ENCODE results near the gene NUP42.

The NUP42 gene

DNA sequence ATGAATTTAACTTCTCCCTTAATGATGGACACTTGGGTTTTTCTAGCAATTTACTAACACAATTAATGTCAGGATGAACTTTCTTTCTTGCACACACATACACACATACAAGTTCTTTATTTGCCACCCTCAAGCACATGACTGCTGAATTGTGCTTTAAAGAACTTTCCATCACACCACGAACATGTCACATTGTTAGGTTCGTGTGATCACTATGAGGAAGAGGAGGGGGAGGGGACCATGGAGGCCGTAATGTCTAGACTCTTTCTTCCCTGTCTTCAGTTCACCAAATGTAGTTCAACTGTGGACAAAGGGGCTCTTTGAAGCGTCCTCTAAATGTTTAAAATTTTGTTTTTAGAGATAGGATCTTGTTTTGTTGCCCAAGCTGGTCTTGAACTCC is 31.0 kb downstream of the NUP42 start:
- no peak for DNase-seq
- Histone ChIP-seq H3K9me3 (0 out of 2 replicates have a peak, but pooled peaks cover 2% of the 10 kb centered on the region), H3K36me3 (no peaks in the 10 kb centered on the region), H3K27me3 (no peaks in the 10 kb centered on the region), H3K4me3 (ENCODE audit: low read depth, low read length) (no peak overlapping the region), H3K4me1 (peaks cover 3% of the 10 kb centered on the region; the same call in 1 of the 2 replicates)
- TF ChIP-seq, protein P1, sequence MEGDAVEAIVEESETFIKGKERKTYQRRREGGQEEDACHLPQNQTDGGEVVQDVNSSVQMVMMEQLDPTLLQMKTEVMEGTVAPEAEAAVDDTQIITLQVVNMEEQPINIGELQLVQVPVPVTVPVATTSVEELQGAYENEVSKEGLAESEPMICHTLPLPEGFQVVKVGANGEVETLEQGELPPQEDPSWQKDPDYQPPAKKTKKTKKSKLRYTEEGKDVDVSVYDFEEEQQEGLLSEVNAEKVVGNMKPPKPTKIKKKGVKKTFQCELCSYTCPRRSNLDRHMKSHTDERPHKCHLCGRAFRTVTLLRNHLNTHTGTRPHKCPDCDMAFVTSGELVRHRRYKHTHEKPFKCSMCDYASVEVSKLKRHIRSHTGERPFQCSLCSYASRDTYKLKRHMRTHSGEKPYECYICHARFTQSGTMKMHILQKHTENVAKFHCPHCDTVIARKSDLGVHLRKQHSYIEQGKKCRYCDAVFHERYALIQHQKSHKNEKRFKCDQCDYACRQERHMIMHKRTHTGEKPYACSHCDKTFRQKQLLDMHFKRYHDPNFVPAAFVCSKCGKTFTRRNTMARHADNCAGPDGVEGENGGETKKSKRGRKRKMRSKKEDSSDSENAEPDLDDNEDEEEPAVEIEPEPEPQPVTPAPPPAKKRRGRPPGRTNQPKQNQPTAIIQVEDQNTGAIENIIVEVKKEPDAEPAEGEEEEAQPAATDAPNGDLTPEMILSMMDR (IDR thresholded peaks at IDR 0.05; ENCODE audit: low read depth, low read length) = no peak

DNA sequence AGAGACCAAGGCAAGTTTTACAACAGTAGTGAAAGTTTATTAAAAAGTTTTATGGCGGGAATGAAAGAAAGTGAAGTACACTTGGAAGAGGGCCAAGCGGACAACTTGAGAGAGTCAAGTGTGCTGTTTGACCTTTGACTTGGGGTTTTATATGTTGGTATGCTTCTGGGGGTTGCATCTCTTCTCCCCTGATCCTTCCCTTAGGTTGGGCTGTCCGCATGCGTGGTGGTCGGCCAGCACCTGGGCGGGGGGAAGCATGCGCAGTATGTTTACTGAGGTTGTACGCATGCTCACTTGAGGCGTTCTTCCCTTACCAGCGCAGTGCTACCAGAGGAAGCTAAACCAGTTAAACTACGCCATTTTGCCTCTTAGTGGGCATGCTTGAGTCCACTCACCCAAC is 31.9 kb downstream of the NUP42 start:
- Histone ChIP-seq H3K4me3 (ENCODE audit: low read depth, low read length) (no peak overlapping the region), H3K27me3 (no peaks in the 10 kb centered on the region), H3K4me1 (peaks cover 3% of the 10 kb centered on the region; the same call in 1 of the 2 replicates), H3K9me3 (0 out of 2 replicates have a peak, but pooled peaks cover 2% of the 10 kb centered on the region), H3K36me3 (no peaks in the 10 kb centered on the region)
- TF ChIP-seq, protein P1 (IDR thresholded peaks at IDR 0.05; ENCODE audit: low read depth, low read length) = no peak
- no peak for DNase-seq

DNA sequence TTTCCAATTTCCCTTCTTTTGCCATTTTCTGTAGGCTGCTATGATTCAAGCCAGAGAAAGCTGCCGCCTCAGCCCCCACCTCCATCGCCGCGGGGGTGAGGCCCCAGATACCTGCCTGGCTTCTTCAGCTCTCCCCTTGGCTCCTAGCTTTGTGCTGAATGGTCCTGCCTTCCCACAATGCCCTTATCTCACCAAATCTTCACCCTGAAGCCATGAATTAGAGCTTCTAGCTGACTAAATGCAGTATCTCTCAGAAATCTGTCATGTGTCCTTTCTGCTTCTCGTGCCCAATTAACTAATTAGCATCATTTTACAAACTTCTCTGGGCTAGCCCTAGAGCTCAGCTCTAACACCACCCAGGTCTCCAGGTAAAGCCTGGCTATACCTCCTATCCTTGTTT is 32.6 kb downstream of the NUP42 start:
- H3K27me3 ChIP-seq = no peaks in the 10 kb centered on the region
- no peak overlapping the region for H3K4me3 ChIP-seq (ENCODE audit: low read depth, low read length)
- TF ChIP-seq, protein P1 (IDR thresholded peaks at IDR 0.05; ENCODE audit: low read depth, low read length) = no peak
- peaks cover 3% of the 10 kb centered on the region; the same call in 1 of the 2 replicates for H3K4me1 ChIP-seq
- no peaks in the 10 kb centered on the region for H3K36me3 ChIP-seq
- DNase-seq = no peak
- H3K9me3 ChIP-seq = no peaks in the 10 kb centered on the region

DNA sequence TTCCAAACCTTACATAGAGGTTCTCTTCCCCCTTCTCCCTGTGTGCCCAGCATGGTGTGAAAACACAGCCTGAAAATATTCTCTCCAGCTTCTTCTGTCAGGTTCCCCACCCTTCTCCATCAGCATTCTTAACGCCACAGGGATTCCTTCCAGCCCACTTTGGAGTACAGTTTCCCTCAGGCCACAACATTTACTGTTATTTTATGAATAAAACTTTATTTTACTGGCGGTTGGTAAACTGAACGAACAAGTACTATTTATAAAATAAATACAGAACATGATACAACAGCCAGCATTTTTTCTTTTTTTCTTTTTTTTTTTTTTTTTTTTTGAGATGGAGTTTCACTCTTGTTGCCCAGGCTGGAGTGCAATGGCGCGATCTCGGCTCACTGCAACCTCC is 33.1 kb downstream of the NUP42 start:
- TF ChIP-seq, protein P1 (IDR thresholded peaks at IDR 0.05; ENCODE audit: low read depth, low read length) = no peak
- no peaks in the 10 kb centered on the region for H3K9me3 ChIP-seq
- no peak overlapping the region for H3K4me3 ChIP-seq (ENCODE audit: low read depth, low read length)
- H3K27me3 ChIP-seq = no peaks in the 10 kb centered on the region
- peaks cover 3% of the 10 kb centered on the region; the same call in 1 of the 2 replicates for H3K4me1 ChIP-seq
- no peaks in the 10 kb centered on the region for H3K36me3 ChIP-seq
- DNase-seq = no peak

DNA sequence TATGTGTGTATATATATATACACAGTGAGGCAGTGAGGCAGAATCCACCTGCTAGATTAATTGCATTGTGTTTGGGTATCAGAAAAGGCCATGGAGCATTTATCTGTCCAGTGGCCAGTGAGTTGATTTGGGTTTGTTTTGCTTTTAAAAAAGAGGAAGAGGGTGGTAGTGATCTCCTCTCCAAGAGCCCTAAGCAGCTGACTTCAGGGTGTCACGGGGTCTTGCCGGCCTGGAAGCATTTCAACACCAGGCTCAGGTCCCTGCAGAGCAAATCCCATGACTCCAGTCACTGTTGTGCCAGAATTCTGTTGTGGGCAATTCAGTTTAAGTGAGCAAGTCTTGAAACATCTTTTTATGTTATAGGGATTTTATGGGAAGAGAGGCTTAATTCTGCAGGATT is 34.2 kb downstream of the NUP42 start:
- no peak for DNase-seq
- peaks cover 3% of the 10 kb centered on the region; the same call in 1 of the 2 replicates for H3K4me1 ChIP-seq
- TF ChIP-seq, protein P1 (IDR thresholded peaks at IDR 0.05; ENCODE audit: low read depth, low read length) = no peak
- no peaks in the 10 kb centered on the region for H3K36me3 ChIP-seq
- no peaks in the 10 kb centered on the region for H3K9me3 ChIP-seq
- H3K4me3 ChIP-seq (ENCODE audit: low read depth, low read length) = no peak overlapping the region
- no peaks in the 10 kb centered on the region for H3K27me3 ChIP-seq

DNA sequence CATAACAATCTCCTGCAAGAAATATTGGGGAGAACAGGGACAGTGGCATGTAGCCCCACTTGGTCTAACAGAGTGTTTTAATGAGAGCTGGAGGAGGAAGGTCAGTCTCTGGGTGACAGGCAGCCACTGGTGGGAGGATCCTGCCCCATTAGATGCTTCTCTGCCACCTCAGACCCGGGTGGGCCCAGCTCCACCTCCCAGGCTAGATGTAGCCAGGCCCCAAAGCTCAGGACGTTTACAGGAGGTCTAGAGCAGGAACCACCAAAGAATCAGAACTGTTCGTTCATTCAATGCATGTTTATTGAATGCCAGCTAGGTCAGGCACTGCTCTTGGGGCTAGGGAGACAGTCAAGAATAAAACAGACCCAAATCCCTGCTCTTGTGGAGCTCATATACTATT is 36.3 kb downstream of the NUP42 start:
- Histone ChIP-seq H3K36me3 (no peaks in the 10 kb centered on the region), H3K4me3 (ENCODE audit: low read depth, low read length) (no peak overlapping the region), H3K9me3 (no peaks in the 10 kb centered on the region), H3K27me3 (no peaks in the 10 kb centered on the region), H3K4me1 (peaks cover 3% of the 10 kb centered on the region; the same call in 1 of the 2 replicates)
- no peak for DNase-seq
- TF ChIP-seq, protein P1 (IDR thresholded peaks at IDR 0.05; ENCODE audit: low read depth, low read length) = no peak
